Endodermal cell (in vitro differentiated cells): ENCODE results near the gene HAP1. TPM values are rescaled to one million over a fixed set of nuclear protein-coding genes. Genes with fewer than 3 reads are reported as not detected.

Source experiments
- DNase-seq: peaks from one replicate; pipeline ENCODE4 v3.0.0-alpha.2; 2017
- H3K27ac ChIP-seq: 2 replicates; pipeline ENCODE4 v1.5.1; 2013; ENCODE audit warnings: mild to moderate bottlenecking, low read depth, low read length, moderate library complexity
- H3K27me3 ChIP-seq: 2 replicates; pipeline ENCODE4 v1.6.1; 2013; ENCODE audit warnings: mild to moderate bottlenecking, low read length, moderate library complexity; ENCODE audit not compliant: insufficient read depth, control insufficient read depth, poor library complexity, severe bottlenecking
- H3K36me3 ChIP-seq: 2 replicates; pipeline ENCODE4 v1.7.0; 2013; ENCODE audit warnings: mild to moderate bottlenecking, low read length, moderate library complexity; ENCODE audit not compliant: control insufficient read depth, insufficient read depth
- H3K4me1 ChIP-seq: one replicate; pipeline ENCODE4 v1.7.0; 2013; ENCODE audit warnings: low read length; ENCODE audit not compliant: control insufficient read depth, insufficient read depth
- H3K4me3 ChIP-seq: 2 replicates; pipeline ENCODE4 v1.5.1; 2013; ENCODE audit warnings: mild to moderate bottlenecking, low read length, moderate library complexity
- H3K9ac ChIP-seq: 2 replicates; pipeline ENCODE4 v1.6.1; 2013; ENCODE audit warnings: mild to moderate bottlenecking, low read length, moderate library complexity; ENCODE audit not compliant: poor library complexity, severe bottlenecking; ENCODE audit errors: extremely low read depth
- H3K9me3 ChIP-seq: 2 replicates; pipeline ENCODE4 v1.6.1; 2013; ENCODE audit warnings: mild to moderate bottlenecking, low read length, moderate library complexity; ENCODE audit not compliant: control insufficient read depth
- H3K27ac Mint-ChIP-seq: 2 replicates; pipeline ENCODE4 v1.8.0; 2020; ENCODE audit warnings: mixed read lengths
- H3K27me3 Mint-ChIP-seq: 2 replicates; pipeline ENCODE4 v1.8.0; 2021; ENCODE audit warnings: mild to moderate bottlenecking, mixed read lengths; ENCODE audit not compliant: insufficient read depth
- H3K36me3 Mint-ChIP-seq: 2 replicates; pipeline ENCODE4 v1.8.0; 2020; ENCODE audit warnings: low read depth, mixed read lengths
- H3K4me1 Mint-ChIP-seq: 2 replicates; pipeline ENCODE4 v1.8.0; 2020; ENCODE audit warnings: mixed read lengths
- H3K4me3 Mint-ChIP-seq: 2 replicates; pipeline ENCODE4 v1.8.0; 2020; ENCODE audit warnings: mild to moderate bottlenecking, moderate library complexity, mixed read lengths
- H3K9me3 Mint-ChIP-seq: 2 replicates; pipeline ENCODE4 v1.8.0; 2020; ENCODE audit warnings: mild to moderate bottlenecking, mixed read lengths
- CTCF ChIP-seq: fragments of 200-600 bp; sonication (generic); conservative IDR thresholded peaks from 2 replicates; pipeline ENCODE4 v1.5.0; 2021; ENCODE audit warnings: antibody characterized with exemption, mild to moderate bottlenecking
- WGBS, 2 experiments: methylation state at CpG; one replicate each; pipeline versions ENCODE4 v1.1.5 to v1.1.7; 2013; ENCODE audit warnings: missing lambda C conversion rate in 2 of 2, mixed read lengths in 1 of 2; ENCODE audit not compliant: insufficient coverage in 1 of 2, insufficient read length in 1 of 2; 5-methylcytosine and 5-hydroxymethylcytosine counted together
- total RNA-seq, 2 donors: library from RNA; stranded (reverse); fragmentation: NEBNext Ultra II Directional in 1 of 2; extraction: Animal tissue kit (Norgen Biotek cat#: 25700) in 1 of 2; gene quantifications; 2 replicates in 1 of 2; 3 replicates in 1 of 2; pipeline ENCODE4 v1.2.1, GENCODE V29; 2021

Gene HAP1
- total RNA-seq, 2 donors from 2014 or later = 1.7 TPM

DNA sequence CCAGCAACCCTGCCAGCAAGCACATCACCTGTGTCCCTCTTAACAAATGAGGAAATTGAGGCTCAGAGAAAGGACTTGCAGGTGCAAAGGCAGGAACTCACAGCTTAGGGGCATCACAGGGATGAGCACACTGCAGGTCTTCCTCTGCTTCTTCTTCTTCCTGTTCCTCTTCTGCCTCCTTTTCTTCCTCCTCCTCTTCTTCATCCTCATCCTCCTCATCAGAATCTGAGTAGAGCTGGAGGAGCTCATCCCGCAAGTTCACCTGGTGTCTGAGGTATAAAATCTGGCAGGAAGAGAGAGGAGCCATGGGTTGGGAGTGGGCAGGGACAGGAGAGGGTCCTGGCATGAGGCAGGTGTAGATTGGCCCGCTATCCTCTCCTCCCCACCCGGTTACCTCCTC lies 2.6 kb downstream of the HAP1 start:
- H3K4me1 ChIP-seq = no peaks in the 10 kb centered on the region
- Mint-ChIP-seq H3K27ac (no peak overlapping the region), H3K27me3 (peaks cover 70% of the 10 kb centered on the region), H3K36me3 (no peaks in the 10 kb centered on the region), H3K9me3 (no peaks in the 10 kb centered on the region), H3K4me3 (no peak overlapping the region), H3K4me1 (peaks cover 5% of the 10 kb centered on the region)
- DNase-seq = no peak
- H3K9me3 ChIP-seq = no peaks in the 10 kb centered on the region
- no peak overlapping the region for H3K27ac ChIP-seq
- H3K27me3 ChIP-seq = peaks cover 57% of the 10 kb centered on the region
- no peak for TF ChIP-seq CTCF
- no peaks in the 10 kb centered on the region for H3K36me3 ChIP-seq
- no peak overlapping the region for H3K4me3 ChIP-seq
- 75% methylated on average over 2 of the region's 3 CpGs; no CpG with 5 or more reads in 1 of the 2 experiments for WGBS, 2 experiments
- no peak overlapping the region for H3K9ac ChIP-seq

DNA sequence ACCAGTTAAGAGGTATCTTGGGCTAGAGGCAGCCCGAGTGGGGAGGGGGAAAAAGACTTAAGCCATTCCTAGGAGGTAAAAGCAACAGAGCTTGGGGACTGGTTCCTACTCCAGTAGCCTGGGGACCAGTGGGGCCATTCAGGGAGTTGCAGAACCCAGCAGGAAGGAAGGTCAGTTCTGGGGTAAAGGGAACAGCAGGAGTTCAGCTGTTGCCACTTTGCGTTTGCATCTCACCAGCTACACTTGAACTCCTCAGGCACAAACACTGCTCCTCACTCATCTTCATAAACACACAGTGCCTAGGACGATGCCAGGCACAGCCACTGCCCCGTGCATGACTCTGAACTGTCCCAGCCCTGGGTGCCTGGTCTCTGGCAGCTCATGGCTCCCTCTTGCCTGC lies 4.0 kb downstream of the HAP1 start:
- Mint-ChIP-seq H3K9me3 (no peaks in the 10 kb centered on the region), H3K27me3 (peaks cover 56% of the 10 kb centered on the region), H3K36me3 (no peaks in the 10 kb centered on the region), H3K27ac (no peak overlapping the region), H3K4me3 (no peak overlapping the region), H3K4me1 (peaks cover 5% of the 10 kb centered on the region)
- H3K4me1 ChIP-seq = no peaks in the 10 kb centered on the region
- H3K9ac ChIP-seq = no peak overlapping the region
- TF ChIP-seq CTCF = no peak
- no peaks in the 10 kb centered on the region for H3K9me3 ChIP-seq
- WGBS, 2 experiments = 59 to 68% methylated on average over 3 to 4 of the region's 4 CpGs
- H3K27ac ChIP-seq = no peak overlapping the region
- peaks cover 44% of the 10 kb centered on the region for H3K27me3 ChIP-seq
- DNase-seq = no peak
- no peaks in the 10 kb centered on the region for H3K36me3 ChIP-seq
- H3K4me3 ChIP-seq = no peak overlapping the region

DNA sequence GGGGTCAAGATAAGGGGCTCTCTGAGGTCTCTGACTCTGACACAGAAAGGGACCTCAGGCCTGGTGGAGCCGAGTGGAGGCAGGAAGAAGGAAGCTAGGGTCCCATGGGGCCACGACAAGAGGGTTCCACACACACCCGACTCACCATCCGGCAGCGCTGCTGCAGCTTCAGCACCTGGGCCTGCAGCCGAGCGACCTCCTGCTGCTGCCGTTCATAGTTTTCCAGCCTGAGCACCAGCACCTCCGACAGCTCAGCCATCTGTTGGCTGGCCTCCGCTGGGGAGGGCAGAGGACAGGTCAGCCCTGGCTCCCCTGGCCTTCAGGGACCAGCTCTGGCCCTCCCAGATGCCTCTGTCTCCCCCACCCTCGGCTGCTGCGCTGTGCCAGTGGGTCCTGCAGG lies 6.4 kb downstream of the HAP1 start:
- Histone ChIP-seq H3K9ac (no peak overlapping the region), H3K36me3 (no peaks in the 10 kb centered on the region), H3K27ac (no peak overlapping the region), H3K9me3 (no peaks in the 10 kb centered on the region), H3K27me3 (peaks cover 25% of the 10 kb centered on the region), H3K4me3 (no peak overlapping the region), H3K4me1 (no peaks in the 10 kb centered on the region)
- TF ChIP-seq CTCF = no peak
- H3K27ac Mint-ChIP-seq = no peak overlapping the region
- H3K9me3 Mint-ChIP-seq = no peaks in the 10 kb centered on the region
- no peaks in the 10 kb centered on the region for H3K36me3 Mint-ChIP-seq
- 56 to 75% methylated on average over 5 to 12 of the region's 12 CpGs for WGBS, 2 experiments
- H3K27me3 Mint-ChIP-seq = peaks cover 32% of the 10 kb centered on the region
- H3K4me3 Mint-ChIP-seq = no peak overlapping the region
- DNase-seq = no peak
- no peaks in the 10 kb centered on the region for H3K4me1 Mint-ChIP-seq
